GM19397 (cell line): ENCODE results near the gene HIVEP3.

Experiments
- ATAC-seq: cut with Tn5 transposase; IDR thresholded peaks from one replicate; pipeline ENCODE4 v1.9.1; 2021; ENCODE audit warnings: mild to moderate bottlenecking, moderate library complexity; ENCODE audit not compliant: unreplicated experiment

The HIVEP3 gene

GRCh38 chr1:41735631-41736260 lies 183.0 kb downstream of the HIVEP3 start:
- no peak for ATAC-seq

- ATAC-seq, result no peak
These were observed 183.6 kb downstream of the HIVEP3 start for GRCh38 chr1:41735139-41735538.

GRCh38 chr1:41734201-41734970 lies 184.3 kb downstream of the HIVEP3 start:
- ATAC-seq, result no peak

GRCh38 chr1:41733725-41734124 lies 185.0 kb downstream of the HIVEP3 start:
- no peak for ATAC-seq

GRCh38 chr1:41733021-41733420 lies 185.7 kb downstream of the HIVEP3 start:
- ATAC-seq, result no peak

GRCh38 chr1:41731516-41732030 lies 187.1 kb downstream of the HIVEP3 start:
- no peak for ATAC-seq

- no peak for ATAC-seq
These were observed 187.9 kb downstream of the HIVEP3 start for GRCh38 chr1:41730806-41731205.

- peak; percentile 79 for ATAC-seq
These were observed 190.1 kb downstream of the HIVEP3 start for GRCh38 chr1:41728403-41729202.

GRCh38 chr1:41727749-41728115 lies 191.0 kb downstream of the HIVEP3 start:
- no peak for ATAC-seq

- peak; percentile 34 for ATAC-seq
These were observed 191.6 kb downstream of the HIVEP3 start for GRCh38 chr1:41726899-41727748.

GRCh38 chr1:41726292-41726691 lies 192.4 kb downstream of the HIVEP3 start:
- ATAC-seq, result no peak

- ATAC-seq, result no peak
These were observed 193.8 kb downstream of the HIVEP3 start for GRCh38 chr1:41724926-41725325.

GRCh38 chr1:41724248-41724647 lies 194.5 kb downstream of the HIVEP3 start:
- ATAC-seq, result no peak

- no peak for ATAC-seq
These were observed 194.9 kb downstream of the HIVEP3 start for GRCh38 chr1:41723786-41724185.

- no peak for ATAC-seq
These were observed 196.5 kb downstream of the HIVEP3 start for GRCh38 chr1:41722184-41722583.

GRCh38 chr1:41720861-41721410 lies 197.8 kb downstream of the HIVEP3 start:
- ATAC-seq, result no peak

- no peak for ATAC-seq
These were observed 199.1 kb downstream of the HIVEP3 start for GRCh38 chr1:41719590-41719989.

GRCh38 chr1:41719128-41719527 lies 199.6 kb downstream of the HIVEP3 start:
- ATAC-seq, result no peak

- no peak for ATAC-seq
These were observed 200.2 kb downstream of the HIVEP3 start for GRCh38 chr1:41718497-41718896.
